Measurements from ENCODE around the gene NPY2R.

GRCh38 chr4:155186972-155187371 lies 21.5 kb upstream of the NPY2R start:
- TF ChIP-seq, protein P1, sequence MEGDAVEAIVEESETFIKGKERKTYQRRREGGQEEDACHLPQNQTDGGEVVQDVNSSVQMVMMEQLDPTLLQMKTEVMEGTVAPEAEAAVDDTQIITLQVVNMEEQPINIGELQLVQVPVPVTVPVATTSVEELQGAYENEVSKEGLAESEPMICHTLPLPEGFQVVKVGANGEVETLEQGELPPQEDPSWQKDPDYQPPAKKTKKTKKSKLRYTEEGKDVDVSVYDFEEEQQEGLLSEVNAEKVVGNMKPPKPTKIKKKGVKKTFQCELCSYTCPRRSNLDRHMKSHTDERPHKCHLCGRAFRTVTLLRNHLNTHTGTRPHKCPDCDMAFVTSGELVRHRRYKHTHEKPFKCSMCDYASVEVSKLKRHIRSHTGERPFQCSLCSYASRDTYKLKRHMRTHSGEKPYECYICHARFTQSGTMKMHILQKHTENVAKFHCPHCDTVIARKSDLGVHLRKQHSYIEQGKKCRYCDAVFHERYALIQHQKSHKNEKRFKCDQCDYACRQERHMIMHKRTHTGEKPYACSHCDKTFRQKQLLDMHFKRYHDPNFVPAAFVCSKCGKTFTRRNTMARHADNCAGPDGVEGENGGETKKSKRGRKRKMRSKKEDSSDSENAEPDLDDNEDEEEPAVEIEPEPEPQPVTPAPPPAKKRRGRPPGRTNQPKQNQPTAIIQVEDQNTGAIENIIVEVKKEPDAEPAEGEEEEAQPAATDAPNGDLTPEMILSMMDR (IDR thresholded peaks at IDR 0.05) = no peak
- TF ChIP-seq EP300 (IDR thresholded peaks at IDR 0.05) = no peak
- no peak for TF ChIP-seq POLR2A (IDR thresholded peaks at IDR 0.05)
- TF ChIP-seq POLR2AphosphoS5 (IDR thresholded peaks at IDR 0.05) = no peak
